ENCODE measurements around the gene MRPS33.
"Not testable (repeated sequence)": the region's sequence is repeated elsewhere in the genome, so short reads cannot be mapped to it uniquely, and the experiment has no call there.

Gene MRPS33

GRCh38 chr7:141014524-141015395 is at the start of gene MRPS33:
MRPS33 (minus strand) TSS chr7:141014952; CDS start chr7:141010633, 4,319 bp downstream.
- peak; percentile 86 to 95 for DNase-seq

- DNase-seq: no peak
Measured at GRCh38 chr7:141057788-141058187, 43.0 kb upstream of the MRPS33 start.

GRCh38 chr7:141055146-141055545 is 40.4 kb upstream of the MRPS33 start:
- DNase-seq: no peak

GRCh38 chr7:141053626-141054025 is 38.9 kb upstream of the MRPS33 start:
- no peak for DNase-seq

- DNase-seq: no peak
Measured at GRCh38 chr7:141045842-141046620, 31.3 kb upstream of the MRPS33 start.

GRCh38 chr7:141045126-141045841 is 30.5 kb upstream of the MRPS33 start:
- peak in 1 of 2 experiments; percentile 26 for DNase-seq

- DNase-seq: peak in 1 of 2 experiments; percentile 14
Measured at GRCh38 chr7:141043616-141044015, 28.9 kb upstream of the MRPS33 start.

GRCh38 chr7:141042222-141043193 is 27.8 kb upstream of the MRPS33 start:
- DNase-seq: no peak

- DNase-seq: no peak
Measured at GRCh38 chr7:141039376-141039775, 24.6 kb upstream of the MRPS33 start.

- not testable (repeated sequence) for DNase-seq
Measured at GRCh38 chr7:141038100-141038499, 23.3 kb upstream of the MRPS33 start.

- not testable (repeated sequence) for DNase-seq
Measured at GRCh38 chr7:141032539-141033323, 18.0 kb upstream of the MRPS33 start.

GRCh38 chr7:141028767-141029166 is 14.0 kb upstream of the MRPS33 start:
- DNase-seq: no peak

- DNase-seq: no peak
Measured at GRCh38 chr7:141027043-141027442, 12.3 kb upstream of the MRPS33 start.

- DNase-seq: no peak
Measured at GRCh38 chr7:141024668-141025067, 9.9 kb upstream of the MRPS33 start.

GRCh38 chr7:141023295-141023694 is 8.5 kb upstream of the MRPS33 start:
- DNase-seq: no peak

- DNase-seq: no peak
Measured at GRCh38 chr7:141017555-141017954, 2.8 kb upstream of the MRPS33 start.

- no peak for DNase-seq
Measured at GRCh38 chr7:141016349-141016748, 1.6 kb upstream of the MRPS33 start.

GRCh38 chr7:141014125-141014523 is 628 bp downstream of the MRPS33 start:
- no peak for DNase-seq

GRCh38 chr7:141013345-141013715 is 1.4 kb downstream of the MRPS33 start:
- no peak for DNase-seq

GRCh38 chr7:141012696-141013344 is 1.9 kb downstream of the MRPS33 start:
- DNase-seq: no peak

Measured in SW 1271 (cell line).